Sigmoid colon (tissue), 7 donors: Measurements from ENCODE around the gene FRRS1. TPM values are rescaled to one million over a fixed set of nuclear protein-coding genes. Genes with fewer than 3 reads are reported as not detected.

Experiments
- DNase-seq: peaks from one replicate; pipeline ENCODE4 v3.0.0-alpha.2; 2019
- H3K27ac ChIP-seq, 4 donors: fragments of 200-600 bp; sonication (generic); one replicate each; pipeline ENCODE4 v1.5.1; 2016 to 2019; ENCODE audit warnings: mild to moderate bottlenecking in 1 of 4
- H3K27me3 ChIP-seq, 3 donors: fragments of 200-600 bp; sonication (generic); one replicate each; pipeline ENCODE4 v1.5.1; 2019; ENCODE audit warnings: mild to moderate bottlenecking in 1 of 3
- H3K36me3 ChIP-seq, 4 donors: fragments of 200-600 bp; sonication (generic); one replicate each; pipeline ENCODE4 v1.5.1; 2016 to 2019
- H3K4me1 ChIP-seq, 4 donors: fragments of 200-600 bp; sonication (generic); one replicate each; pipeline ENCODE4 v1.5.1; 2017 to 2019
- H3K4me3 ChIP-seq, 4 donors: fragments of 200-600 bp; sonication (generic); one replicate each; pipeline ENCODE4 v1.5.1; 2017 to 2019; ENCODE audit warnings: mild to moderate bottlenecking in 2 of 4, moderate library complexity in 1 of 4
- H3K9me3 ChIP-seq, 4 donors: fragments of 200-600 bp in 3 of 4; sonication (generic) in 3 of 4; one replicate each; pipeline versions ENCODE4 v1.5.1 to v1.6.1; 2013 to 2019
- EP300 ChIP-seq, 4 donors: sonication (generic); formaldehyde crosslinking; IDR thresholded peaks; one replicate each; pipeline ENCODE4 v1.6.1; 2017; ENCODE audit warnings: antibody characterized with exemption in 4 of 4
- POLR2A ChIP-seq, 2 donors: fragments of 450-650 bp; IDR thresholded peaks; one replicate each; pipeline ENCODE4 v1.6.1; 2016; ENCODE audit warnings: antibody characterized with exemption in 2 of 2, mild to moderate bottlenecking in 2 of 2, moderate library complexity in 2 of 2
- POLR2AphosphoS5 ChIP-seq, 4 donors: sonication (generic); formaldehyde crosslinking; IDR thresholded peaks; one replicate each; pipeline ENCODE4 v1.6.1; 2017; ENCODE audit warnings: antibody characterized with exemption in 4 of 4
- WGBS, 2 donors: extraction: QIAGEN DNeasy Blood & Tissue Kit; methylation state at CpG; one replicate each; pipeline ENCODE4 v1.1.7; 2013; 5-methylcytosine and 5-hydroxymethylcytosine counted together
- intact Hi-C: fragments of 100-400 bp; cut with DNase I; formaldehyde crosslinking; loops from one replicate; pipeline ENCODE4 v1.15.1; 2023
- polyA plus RNA-seq, 3 donors: library from polyadenylated mRNA; stranded (reverse); fragments of 200-250 nt; gene quantifications; one replicate each; pipeline ENCODE4 v1.2.3, GENCODE V29; 2013
- total RNA-seq, 4 donors: library from RNA; depleted of rRNA; stranded (reverse); fragments of >200 nt; gene quantifications; one replicate each; pipeline ENCODE4 v1.1.0, GENCODE V29; 2016
- TF ChIP-seq, protein P1 (sequence below), 4 experiments: fragments of 450-650 bp in 3 of 4; fragments of 200-600 bp in 1 of 4; IDR thresholded peaks; one replicate each; pipeline ENCODE4 v1.5.1; 2016 to 2019; ENCODE audit warnings: antibody characterized with exemption in 4 of 4, mild to moderate bottlenecking in 3 of 4, moderate library complexity in 2 of 4
- donor health status: healthy with polysubstance abuse.
- donor health status: Bipolar disorder and iron deficiency.
- donor health status: healthy.

FRRS1 gene
- total and polyA plus RNA-seq, 7 donors, result 1.6 to 5.6 (median 3.6) TPM

DNA sequence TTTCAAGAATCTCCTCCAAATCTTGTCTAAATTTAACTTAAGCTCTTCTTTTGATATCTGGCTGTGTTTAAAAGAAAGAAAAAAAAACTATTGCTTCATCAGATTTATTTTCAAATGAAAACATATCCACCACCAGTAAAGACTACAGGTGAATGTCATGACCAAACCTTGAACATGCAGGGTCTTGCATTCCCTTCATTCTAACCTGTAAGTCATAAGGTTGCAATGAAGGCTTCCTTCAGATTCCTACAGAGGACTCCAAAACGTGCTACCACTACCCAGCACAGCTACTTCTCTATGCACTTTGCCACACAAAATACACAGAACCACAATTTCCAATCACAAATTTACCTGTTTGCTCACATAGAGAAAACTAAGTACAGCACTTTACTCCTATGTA lies 26.3 kb downstream of the FRRS1 start:
- intact Hi-C loops, result no loop called here
- H3K27ac ChIP-seq, result no peak overlapping the region
- H3K4me3 ChIP-seq, result no peak overlapping the region
- no peaks in the 10 kb centered on the region for H3K9me3 ChIP-seq
- H3K36me3 ChIP-seq, result no peaks in the 10 kb centered on the region
- H3K27me3 ChIP-seq, result no peaks in the 10 kb centered on the region
- TF ChIP-seq POLR2AphosphoS5 (IDR thresholded peaks at IDR 0.05) (no peak), EP300 (IDR thresholded peaks at IDR 0.05) (no peak), POLR2A (IDR thresholded peaks at IDR 0.05) (no peak)
- TF ChIP-seq, protein P1, sequence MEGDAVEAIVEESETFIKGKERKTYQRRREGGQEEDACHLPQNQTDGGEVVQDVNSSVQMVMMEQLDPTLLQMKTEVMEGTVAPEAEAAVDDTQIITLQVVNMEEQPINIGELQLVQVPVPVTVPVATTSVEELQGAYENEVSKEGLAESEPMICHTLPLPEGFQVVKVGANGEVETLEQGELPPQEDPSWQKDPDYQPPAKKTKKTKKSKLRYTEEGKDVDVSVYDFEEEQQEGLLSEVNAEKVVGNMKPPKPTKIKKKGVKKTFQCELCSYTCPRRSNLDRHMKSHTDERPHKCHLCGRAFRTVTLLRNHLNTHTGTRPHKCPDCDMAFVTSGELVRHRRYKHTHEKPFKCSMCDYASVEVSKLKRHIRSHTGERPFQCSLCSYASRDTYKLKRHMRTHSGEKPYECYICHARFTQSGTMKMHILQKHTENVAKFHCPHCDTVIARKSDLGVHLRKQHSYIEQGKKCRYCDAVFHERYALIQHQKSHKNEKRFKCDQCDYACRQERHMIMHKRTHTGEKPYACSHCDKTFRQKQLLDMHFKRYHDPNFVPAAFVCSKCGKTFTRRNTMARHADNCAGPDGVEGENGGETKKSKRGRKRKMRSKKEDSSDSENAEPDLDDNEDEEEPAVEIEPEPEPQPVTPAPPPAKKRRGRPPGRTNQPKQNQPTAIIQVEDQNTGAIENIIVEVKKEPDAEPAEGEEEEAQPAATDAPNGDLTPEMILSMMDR (IDR thresholded peaks at IDR 0.05), result no peak
- 22 to 71% methylated on average over 1 of the region's 1 CpG for WGBS, 2 donors
- DNase-seq, result no peak
- H3K4me1 ChIP-seq, result no peaks in the 10 kb centered on the region

DNA sequence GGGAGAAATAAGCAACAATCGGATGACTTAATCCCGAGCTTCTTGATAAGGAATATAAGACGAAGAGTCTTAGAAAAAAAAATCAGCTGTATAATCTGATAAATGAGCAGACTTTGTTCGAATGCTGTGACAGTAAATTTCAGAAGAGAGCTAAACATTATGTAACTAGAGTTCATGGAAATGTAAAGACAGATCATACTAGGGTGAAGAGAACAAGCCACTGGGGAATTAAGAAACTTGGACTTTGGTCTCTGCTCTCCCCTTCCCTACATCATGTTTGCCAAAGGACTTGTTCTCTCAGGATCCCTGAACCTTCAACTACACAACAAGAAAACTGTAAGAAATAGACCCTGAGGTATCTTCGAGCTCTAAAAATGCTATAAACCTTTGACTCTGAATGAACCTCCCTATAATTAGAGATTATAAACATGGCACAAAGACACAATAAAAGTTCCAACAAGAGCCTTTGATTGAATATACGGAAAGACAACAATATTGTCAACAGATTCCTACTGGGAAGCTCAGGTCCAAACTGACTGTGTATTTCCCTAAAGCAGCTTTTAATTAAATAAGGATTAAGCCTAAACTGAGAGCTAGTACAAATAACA lies 27.5 kb downstream of the FRRS1 start:
- intact Hi-C loops, result no loop called here
- WGBS, 2 donors, result 18 to 65% methylated on average over 6 of the region's 6 CpGs
- H3K27me3 ChIP-seq, result no peaks in the 10 kb centered on the region
- no peaks in the 10 kb centered on the region for H3K36me3 ChIP-seq
- TF ChIP-seq POLR2AphosphoS5 (IDR thresholded peaks at IDR 0.05) (no peak), POLR2A (IDR thresholded peaks at IDR 0.05) (no peak), EP300 (IDR thresholded peaks at IDR 0.05) (no peak)
- TF ChIP-seq, protein P1 (IDR thresholded peaks at IDR 0.05), result no peak
- no peak overlapping the region for H3K4me3 ChIP-seq
- DNase-seq, result no peak
- no peaks in the 10 kb centered on the region for H3K4me1 ChIP-seq
- no peak overlapping the region for H3K27ac ChIP-seq
- H3K9me3 ChIP-seq, result no peaks in the 10 kb centered on the region

DNA sequence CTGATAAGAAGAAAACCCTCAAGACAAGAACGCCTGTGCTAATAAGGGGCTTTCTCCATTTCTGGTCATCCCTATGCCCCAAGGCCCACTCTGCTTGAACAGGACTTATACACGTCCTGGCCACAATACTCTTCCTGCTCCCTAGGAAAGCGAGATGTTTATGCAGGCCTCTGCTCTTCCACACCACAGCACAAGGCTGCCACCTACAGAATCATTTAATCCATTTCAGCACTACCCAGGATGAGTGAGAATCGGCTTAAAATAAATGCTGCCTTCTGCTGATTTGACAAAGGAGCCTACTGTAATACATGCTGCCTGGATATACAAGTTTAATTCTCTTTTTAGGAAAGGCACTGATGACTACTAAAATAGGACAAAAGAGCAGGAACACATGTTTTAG lies 29.4 kb downstream of the FRRS1 start:
- peak overlapping the region in 3 of 4 donors; percentile 5 to 23 (median 18) for H3K27ac ChIP-seq
- no peaks in the 10 kb centered on the region for H3K4me1 ChIP-seq
- no peak overlapping the region for H3K4me3 ChIP-seq
- WGBS, 2 donors, result 28 to 49% methylated on average over 4 of the region's 4 CpGs
- H3K9me3 ChIP-seq, result no peaks in the 10 kb centered on the region
- intact Hi-C loops, result no loop called here
- no peak for TF ChIP-seq EP300 (IDR thresholded peaks at IDR 0.05)
- TF ChIP-seq, protein P1 (IDR thresholded peaks at IDR 0.05), result peak in 1 of 4 experiments; percentile 23
- H3K27me3 ChIP-seq, result no peaks in the 10 kb centered on the region
- no peaks in the 10 kb centered on the region for H3K36me3 ChIP-seq
- DNase-seq, result no peak

DNA sequence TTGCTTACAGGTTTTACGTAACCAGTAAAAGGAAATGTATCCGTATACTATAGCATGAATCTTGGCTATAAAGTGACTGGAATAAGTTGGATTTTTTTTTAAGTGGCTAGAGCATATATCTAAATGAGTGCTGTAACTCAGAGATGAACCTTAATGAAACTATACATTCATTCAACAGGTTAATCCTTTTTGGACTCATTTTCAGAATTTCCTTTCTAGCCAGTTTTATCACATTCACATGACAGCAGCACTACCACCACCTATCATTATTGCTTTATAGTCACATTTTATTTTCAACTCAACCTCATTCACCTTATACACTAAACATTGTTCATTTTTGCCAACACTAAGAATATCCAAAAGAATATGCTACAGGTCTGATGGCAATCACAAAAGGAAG lies 30.6 kb downstream of the FRRS1 start:
- Histone ChIP-seq H3K27ac (no peak overlapping the region), H3K36me3 (no peaks in the 10 kb centered on the region), H3K9me3 (no peaks in the 10 kb centered on the region), H3K4me3 (no peak overlapping the region), H3K27me3 (no peaks in the 10 kb centered on the region), H3K4me1 (no peaks in the 10 kb centered on the region)
- TF ChIP-seq EP300 (IDR thresholded peaks at IDR 0.05), result no peak
- TF ChIP-seq POLR2A (IDR thresholded peaks at IDR 0.05), result no peak
- TF ChIP-seq POLR2AphosphoS5 (IDR thresholded peaks at IDR 0.05), result no peak
- TF ChIP-seq, protein P1 (IDR thresholded peaks at IDR 0.05), result no peak
- WGBS, 2 donors, result 15 to 57% methylated on average over 2 of the region's 2 CpGs
- DNase-seq, result no peak
- intact Hi-C loops, result no loop called here

DNA sequence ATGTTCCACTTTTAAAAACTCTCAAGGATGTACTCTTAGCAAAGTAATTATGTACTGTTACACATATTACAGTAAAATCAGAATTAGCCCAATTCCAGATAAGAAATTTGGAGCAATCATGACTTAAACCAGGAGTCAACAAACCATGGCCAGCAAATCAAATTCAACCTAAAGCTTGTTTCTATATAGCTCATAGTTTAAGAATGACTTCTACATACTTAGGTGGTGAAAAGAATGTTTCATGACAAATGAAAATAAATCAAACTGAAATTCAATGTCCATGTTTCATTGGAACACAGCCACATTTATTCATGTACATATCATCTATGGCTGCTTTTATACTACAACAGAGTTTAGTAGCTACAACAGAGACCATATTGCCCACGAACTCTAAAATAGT lies 35.1 kb downstream of the FRRS1 start:
- Histone ChIP-seq H3K4me1 (no peaks in the 10 kb centered on the region), H3K36me3 (no peaks in the 10 kb centered on the region), H3K9me3 (no peaks in the 10 kb centered on the region), H3K27ac (no peak overlapping the region), H3K4me3 (no peak overlapping the region), H3K27me3 (no peaks in the 10 kb centered on the region)
- 91 to 95% methylated on average over 1 of the region's 1 CpG for WGBS, 2 donors
- no peak for TF ChIP-seq EP300 (IDR thresholded peaks at IDR 0.05)
- TF ChIP-seq POLR2AphosphoS5 (IDR thresholded peaks at IDR 0.05), result no peak
- TF ChIP-seq, protein P1 (IDR thresholded peaks at IDR 0.05), result no peak
- no peak for TF ChIP-seq POLR2A (IDR thresholded peaks at IDR 0.05)
- no peak for DNase-seq
- intact Hi-C loops, result no loop called here
